ENCODE data around the gene ARID1A. TPM values are rescaled to one million over a fixed set of nuclear protein-coding genes. Genes with fewer than 3 reads are reported as not detected.

ARID1A gene
- total and polyA plus RNA-seq, 2 experiments from 2014 or later: 8.2 to 13.4 TPM

GRCh38 chr1:26771285-26771642 lies 75.4 kb downstream of the ARID1A start:
- Histone ChIP-seq H3K9ac (peak overlapping the region; percentile 73), H3K27ac (peak overlapping the region; percentile 98), H3K36me3 (ENCODE audit: low read depth) (peaks cover 44% of the 10 kb centered on the region), H2AFZ (no peak overlapping the region), H3K4me1 (ENCODE audit: insufficient read depth) (peaks cover 53% of the 10 kb centered on the region), H3K4me3 (0 out of 2 replicates have a peak overlapping the region, but pooled peaks have one; percentile 6), H3K79me2 (ENCODE audit: insufficient read depth) (peaks cover 29% of the 10 kb centered on the region), H3K4me2 (ENCODE audit: unreplicated experiment) (peak overlapping the region; percentile 46), H4K20me1 (ENCODE audit: insufficient read depth) (no peaks in the 10 kb centered on the region), H3K9me3 (ENCODE audit: low read depth) (no peaks in the 10 kb centered on the region), H3K27me3 (replicated peaks; ENCODE audit: insufficient read depth) (no peaks in the 10 kb centered on the region), H3K9me2 (ENCODE audit: insufficient read depth) (no peaks in the 10 kb centered on the region), H3F3A (ENCODE audit: insufficient read depth) (peaks cover 74% of the 10 kb centered on the region)
- 31 to 35% methylated on average over 3 of the region's 3 CpGs for WGBS, 2 experiments (ENCODE audit: low coverage in 1 of 2, low lambda C conversion rate in 2 of 2, missing lambda C conversion rate in 2 of 2)
- DNase-seq: no peak
- in situ Hi-C loops (cut with MboI): no loop called here
- TF ChIP-seq EZH2 (IDR thresholded peaks at IDR 0.05; ENCODE audit: insufficient read depth, poor library complexity, severe bottlenecking) (no peak), EZH2phosphoT487 (IDR thresholded peaks at IDR 0.05; ENCODE audit: insufficient read depth, low read depth) (no peak)

- Histone ChIP-seq H3K79me2 (ENCODE audit: insufficient read depth) (peaks cover 29% of the 10 kb centered on the region), H2AFZ (no peak overlapping the region), H3K4me1 (ENCODE audit: insufficient read depth) (peaks cover 53% of the 10 kb centered on the region), H3K4me3 (0 out of 2 replicates have a peak overlapping the region, but pooled peaks have one; percentile 6), H3K9me3 (ENCODE audit: low read depth) (no peaks in the 10 kb centered on the region), H3K36me3 (ENCODE audit: low read depth) (peaks cover 44% of the 10 kb centered on the region), H3K9ac (peak overlapping the region; percentile 73), H3F3A (ENCODE audit: insufficient read depth) (peaks cover 69% of the 10 kb centered on the region), H4K20me1 (ENCODE audit: insufficient read depth) (no peaks in the 10 kb centered on the region), H3K27me3 (replicated peaks; ENCODE audit: insufficient read depth) (no peaks in the 10 kb centered on the region), H3K27ac (peak overlapping the region; percentile 98), H3K4me2 (ENCODE audit: unreplicated experiment) (peak overlapping the region; percentile 55), H3K9me2 (ENCODE audit: insufficient read depth) (no peaks in the 10 kb centered on the region)
- in situ Hi-C loops (cut with MboI): no loop called here
- 5 to 25% methylated on average over 2 of the region's 2 CpGs for WGBS, 2 experiments (ENCODE audit: low coverage in 1 of 2, low lambda C conversion rate in 2 of 2, missing lambda C conversion rate in 2 of 2)
- no peak for TF ChIP-seq EZH2phosphoT487 (IDR thresholded peaks at IDR 0.05; ENCODE audit: insufficient read depth, low read depth)
- TF ChIP-seq EZH2 (IDR thresholded peaks at IDR 0.05; ENCODE audit: insufficient read depth, poor library complexity, severe bottlenecking): no peak
- peak; percentile 99 for DNase-seq
Observed at GRCh38 chr1:26771643-26772321, 76.0 kb downstream of the ARID1A start.

DNA sequence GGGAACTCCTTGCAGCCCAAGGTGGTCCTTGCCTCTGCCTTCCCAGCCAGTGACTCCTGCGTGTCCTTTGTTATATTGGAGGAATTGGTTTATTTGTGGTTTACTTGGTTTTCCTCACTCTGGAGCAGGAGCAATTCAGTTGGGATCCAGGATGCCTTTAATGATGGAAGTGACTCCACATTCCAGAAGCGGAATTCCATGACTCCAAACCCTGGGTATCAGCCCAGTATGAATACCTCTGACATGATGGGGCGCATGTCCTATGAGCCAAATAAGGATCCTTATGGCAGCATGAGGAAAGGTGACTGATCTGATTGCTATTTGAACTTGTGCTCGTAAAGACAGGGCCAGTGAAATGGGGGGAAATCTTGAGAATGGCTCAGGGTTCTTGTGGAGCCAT lies 76.9 kb downstream of the ARID1A start:
- no peaks in the 10 kb centered on the region for H3K9me3 ChIP-seq (ENCODE audit: low read depth)
- TF ChIP-seq EZH2 (IDR thresholded peaks at IDR 0.05; ENCODE audit: insufficient read depth, poor library complexity, severe bottlenecking) (no peak), EZH2phosphoT487 (IDR thresholded peaks at IDR 0.05; ENCODE audit: insufficient read depth, low read depth) (no peak)
- peak overlapping the region; percentile 55 for H3K4me2 ChIP-seq (ENCODE audit: unreplicated experiment)
- peak; percentile 97 for DNase-seq
- peak overlapping the region; percentile 73 for H3K9ac ChIP-seq
- in situ Hi-C loops (cut with MboI): no loop called here
- 0 out of 2 replicates have a peak overlapping the region, but pooled peaks have one; percentile 5 for H3K4me3 ChIP-seq
- H3K79me2 ChIP-seq (ENCODE audit: insufficient read depth): peaks cover 29% of the 10 kb centered on the region
- H3K27me3 ChIP-seq (replicated peaks; ENCODE audit: insufficient read depth): no peaks in the 10 kb centered on the region
- peaks cover 46% of the 10 kb centered on the region for H3K4me1 ChIP-seq (ENCODE audit: insufficient read depth)
- H3K36me3 ChIP-seq (ENCODE audit: low read depth): peaks cover 44% of the 10 kb centered on the region
- peak overlapping the region; percentile 98 for H3K27ac ChIP-seq
- no peaks in the 10 kb centered on the region for H4K20me1 ChIP-seq (ENCODE audit: insufficient read depth)
- no peaks in the 10 kb centered on the region for H3K9me2 ChIP-seq (ENCODE audit: insufficient read depth)
- H2AFZ ChIP-seq: no peak overlapping the region
- 4 to 7% methylated on average over 4 of the region's 4 CpGs for WGBS, 2 experiments (ENCODE audit: low coverage in 1 of 2, low lambda C conversion rate in 2 of 2, missing lambda C conversion rate in 2 of 2)
- H3F3A ChIP-seq (ENCODE audit: insufficient read depth): peaks cover 60% of the 10 kb centered on the region

DNA sequence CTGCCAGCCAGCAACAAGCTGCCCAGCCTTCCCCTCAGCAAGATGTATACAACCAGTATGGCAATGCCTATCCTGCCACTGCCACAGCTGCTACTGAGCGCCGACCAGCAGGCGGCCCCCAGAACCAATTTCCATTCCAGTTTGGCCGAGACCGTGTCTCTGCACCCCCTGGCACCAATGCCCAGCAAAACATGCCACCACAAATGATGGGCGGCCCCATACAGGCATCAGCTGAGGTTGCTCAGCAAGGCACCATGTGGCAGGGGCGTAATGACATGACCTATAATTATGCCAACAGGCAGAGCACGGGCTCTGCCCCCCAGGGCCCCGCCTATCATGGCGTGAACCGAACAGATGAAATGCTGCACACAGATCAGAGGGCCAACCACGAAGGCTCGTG lies 78.6 kb downstream of the ARID1A start:
- Histone ChIP-seq H3K27me3 (replicated peaks; ENCODE audit: insufficient read depth) (no peaks in the 10 kb centered on the region), H3K9me2 (ENCODE audit: insufficient read depth) (no peaks in the 10 kb centered on the region), H3K4me3 (no peak overlapping the region), H3F3A (ENCODE audit: insufficient read depth) (peaks cover 47% of the 10 kb centered on the region), H3K27ac (no peak overlapping the region), H2AFZ (no peak overlapping the region), H3K79me2 (ENCODE audit: insufficient read depth) (peaks cover 43% of the 10 kb centered on the region), H3K4me2 (ENCODE audit: unreplicated experiment) (no peak overlapping the region), H3K36me3 (ENCODE audit: low read depth) (peaks cover 54% of the 10 kb centered on the region), H4K20me1 (ENCODE audit: insufficient read depth) (no peaks in the 10 kb centered on the region), H3K9ac (no peak overlapping the region), H3K9me3 (ENCODE audit: low read depth) (no peaks in the 10 kb centered on the region), H3K4me1 (ENCODE audit: insufficient read depth) (peaks cover 31% of the 10 kb centered on the region)
- DNase-seq: no peak
- WGBS, 2 experiments (ENCODE audit: low coverage in 1 of 2, low lambda C conversion rate in 2 of 2, missing lambda C conversion rate in 2 of 2): 96 to 98% methylated on average over 12 to 13 of the region's 13 CpGs
- TF ChIP-seq EZH2phosphoT487 (IDR thresholded peaks at IDR 0.05; ENCODE audit: insufficient read depth, low read depth) (no peak), EZH2 (IDR thresholded peaks at IDR 0.05; ENCODE audit: insufficient read depth, poor library complexity, severe bottlenecking) (no peak)
- in situ Hi-C loops (cut with MboI): no loop called here
